HG02852 (cell line): ENCODE measurements around the gene DRGX.

ENCODE experiments used
- ATAC-seq: cut with Tn5 transposase; IDR thresholded peaks from one replicate; pipeline ENCODE4 v1.9.1; 2021; ENCODE audit warnings: mild to moderate bottlenecking, moderate library complexity; ENCODE audit not compliant: unreplicated experiment

DRGX gene

DNA sequence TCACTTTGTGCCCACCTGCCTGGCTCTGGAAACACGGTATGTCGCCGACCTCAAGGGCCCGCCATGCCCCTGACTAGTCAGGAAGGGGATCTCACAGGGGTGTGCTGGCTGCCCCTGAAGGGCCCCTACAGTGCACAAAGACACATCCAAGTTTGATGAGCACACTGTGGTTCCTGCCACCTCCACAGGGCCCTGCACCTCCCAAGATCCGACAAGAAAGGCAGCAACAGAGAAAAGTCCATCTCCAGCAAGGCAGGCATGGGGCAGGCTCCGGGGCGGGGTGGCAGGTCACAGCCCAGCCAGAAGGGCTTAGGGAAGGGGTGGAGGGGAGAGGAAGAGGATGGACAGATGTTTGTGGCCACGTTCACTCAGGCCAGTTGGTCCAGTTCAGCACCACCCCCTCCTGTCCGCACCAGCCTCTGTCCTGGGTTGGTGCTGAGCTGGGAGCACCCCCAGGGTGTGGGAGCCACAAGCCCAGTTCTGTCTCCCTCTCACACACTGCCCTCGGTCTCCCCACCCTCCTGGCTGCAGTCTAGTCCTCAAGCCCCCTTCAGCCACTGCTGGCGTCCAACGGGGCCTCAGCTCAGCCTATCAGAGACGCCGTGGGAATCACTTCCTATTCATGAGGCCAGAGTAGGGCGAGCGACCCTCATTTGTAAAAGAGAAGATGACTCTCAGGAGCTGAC lies 11.5 kb downstream of the DRGX start:
- no peak for ATAC-seq

GRCh38 chr10:49383853-49384252 lies 12.0 kb downstream of the DRGX start:
- no peak for ATAC-seq

GRCh38 chr10:49382826-49383225 lies 13.1 kb downstream of the DRGX start:
- ATAC-seq, result no peak

DNA sequence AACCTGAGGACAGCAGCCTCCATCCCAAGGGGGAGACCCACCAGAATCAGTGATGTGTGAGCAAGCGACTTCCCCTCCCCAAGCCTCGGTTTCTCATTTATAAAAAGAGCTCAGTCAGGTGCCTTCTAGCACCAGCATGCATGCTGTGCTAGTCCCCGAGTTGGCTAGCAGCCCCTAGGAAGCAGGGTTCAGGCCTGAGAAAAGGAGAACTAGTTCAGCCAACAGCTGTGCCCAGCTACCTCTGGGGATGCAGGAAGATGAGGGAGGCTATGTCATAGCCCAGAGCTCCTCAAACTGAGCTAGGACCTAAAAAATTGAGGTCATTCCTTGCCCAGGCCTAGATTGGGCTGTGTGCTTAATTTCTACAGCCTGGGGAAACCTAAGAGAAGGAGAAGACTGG lies 13.7 kb downstream of the DRGX start:
- no peak for ATAC-seq

DNA sequence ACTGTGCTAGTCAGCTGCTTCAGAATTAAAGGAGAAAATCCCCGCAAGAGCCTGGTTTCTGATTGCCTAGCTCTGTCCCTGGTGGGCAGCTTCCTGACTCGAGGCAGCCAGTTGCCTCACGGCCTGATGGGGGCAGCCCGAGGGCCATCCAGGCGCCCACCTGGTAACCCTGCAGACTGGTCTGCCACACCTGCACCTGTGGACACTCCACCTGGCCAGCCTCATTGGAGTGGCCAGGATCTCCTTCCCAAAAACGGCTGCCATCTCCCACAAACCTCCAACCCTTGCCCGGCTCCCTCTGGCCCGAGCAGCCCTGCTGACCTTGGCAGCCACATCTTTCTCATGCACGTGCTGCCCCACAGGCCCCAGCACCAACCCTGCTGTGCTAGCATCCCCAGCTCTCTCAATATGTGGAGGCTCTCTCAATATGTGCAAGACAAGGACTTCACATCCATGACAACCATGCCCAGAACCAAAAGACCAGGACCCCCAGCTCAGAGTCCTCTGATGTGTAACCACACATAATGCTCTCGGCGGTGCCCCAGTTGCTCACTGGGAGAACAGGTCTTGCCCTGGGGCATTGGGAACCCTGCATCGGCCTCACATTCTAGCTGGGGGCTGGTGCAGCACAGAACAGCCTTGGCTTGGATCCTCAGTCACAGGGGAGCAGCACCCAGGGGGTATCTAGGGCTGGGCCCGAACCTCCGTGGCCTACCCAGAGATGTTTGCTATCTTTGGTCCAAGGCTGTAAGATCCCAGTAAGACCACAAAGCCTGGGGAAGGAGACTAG lies 14.6 kb downstream of the DRGX start:
- ATAC-seq, result no peak

DNA sequence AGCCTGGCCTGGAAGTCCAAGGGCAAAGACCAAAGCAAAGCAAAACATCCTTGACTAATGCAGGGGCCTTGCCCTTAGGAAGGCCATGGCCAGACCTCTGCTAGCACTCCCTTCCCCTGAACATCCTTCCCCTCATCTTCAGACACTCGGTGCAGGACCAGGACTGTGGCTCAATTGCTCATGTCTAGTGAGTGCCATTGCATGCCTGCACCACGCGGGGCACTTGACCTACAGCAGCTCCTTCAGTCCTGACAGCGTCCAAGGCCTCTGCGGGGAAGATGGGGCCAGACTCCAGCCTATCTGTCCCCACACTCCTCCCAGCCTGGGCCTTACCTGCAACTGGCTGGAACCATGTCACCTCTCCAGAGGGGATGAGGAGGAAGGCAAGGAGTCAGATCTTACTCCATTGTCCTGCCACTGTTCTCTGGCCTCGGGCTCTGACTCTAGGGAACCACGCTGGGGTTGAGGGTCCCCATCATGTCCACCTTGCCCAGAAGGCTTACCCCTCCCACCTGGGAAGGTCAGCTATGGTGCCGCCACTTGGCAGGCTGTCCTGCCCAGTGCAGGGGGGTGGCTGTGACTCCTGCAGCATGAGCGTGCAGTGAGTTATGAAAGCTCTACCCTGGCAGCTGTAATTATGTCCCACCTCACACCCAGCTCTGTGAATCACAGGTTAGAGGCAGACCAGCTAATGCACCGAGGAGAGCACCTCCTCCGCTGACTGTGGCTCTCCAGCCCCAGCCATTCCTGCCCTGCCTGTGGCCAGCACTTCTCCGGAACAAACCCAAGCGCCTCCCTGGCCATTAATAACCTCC lies 16.1 kb downstream of the DRGX start:
- ATAC-seq, result no peak

DNA sequence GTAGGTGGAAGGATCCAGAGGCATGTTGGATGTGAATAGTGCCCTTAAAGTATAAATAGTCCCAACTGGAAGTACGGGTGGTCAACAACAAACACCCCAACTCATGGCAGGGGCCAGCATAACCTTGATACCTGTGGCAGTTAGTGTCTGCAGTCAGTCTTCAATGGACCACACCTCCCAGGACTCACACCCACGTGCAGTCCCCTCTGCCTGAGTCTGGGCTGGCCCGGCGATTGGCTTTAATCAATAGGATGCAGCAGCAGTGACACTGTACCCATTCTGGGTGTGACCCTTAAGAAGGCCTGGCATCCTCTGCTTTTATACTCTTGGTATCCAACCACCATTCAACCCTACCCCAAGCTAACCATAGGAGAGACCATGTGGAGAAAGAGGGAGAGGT lies 18.6 kb downstream of the DRGX start:
- no peak for ATAC-seq

DNA sequence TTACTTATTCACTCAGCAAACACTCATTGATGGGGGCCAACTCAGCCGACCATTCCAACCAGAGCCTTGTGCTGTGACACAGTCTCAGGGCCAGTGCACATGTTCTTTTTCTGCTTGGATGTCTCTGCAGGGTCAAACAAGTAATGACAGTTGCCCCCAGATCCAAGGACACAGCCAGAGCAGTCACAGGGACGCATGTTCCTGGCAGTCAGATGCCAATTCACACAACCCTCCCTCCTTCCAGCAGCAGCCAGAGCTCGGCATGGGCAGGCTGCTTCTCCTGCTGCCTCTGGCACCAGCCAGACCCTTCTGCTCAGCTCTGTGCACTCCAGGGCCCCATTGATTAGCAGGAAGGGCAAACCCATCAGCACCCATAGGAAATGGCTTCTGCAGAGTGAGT lies 20.3 kb downstream of the DRGX start:
- ATAC-seq, result no peak

GRCh38 chr10:49374740-49375139 lies 21.1 kb downstream of the DRGX start:
- no peak for ATAC-seq

DNA sequence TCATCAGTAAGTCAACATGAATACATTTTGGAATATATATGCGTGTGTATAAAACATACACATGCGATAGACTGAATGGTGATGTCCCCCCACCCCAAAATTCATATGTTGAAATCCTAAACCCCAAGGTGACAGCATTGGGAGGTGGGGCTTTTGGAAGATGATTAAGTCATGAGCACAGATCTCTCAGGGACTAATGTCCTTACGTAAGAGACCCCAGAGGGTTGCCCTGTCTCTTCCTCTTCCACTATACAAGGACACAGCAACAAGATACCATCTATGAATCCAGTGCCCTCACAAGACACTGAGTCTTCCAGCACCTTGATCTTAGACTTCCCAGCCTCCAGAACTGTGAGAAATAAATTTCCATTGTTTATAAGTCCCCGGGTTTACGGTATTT lies 22.5 kb downstream of the DRGX start:
- no peak for ATAC-seq

- ATAC-seq, result no peak
Observed at GRCh38 chr10:49371967-49372366, 23.9 kb downstream of the DRGX start.

GRCh38 chr10:49370326-49371100 lies 25.4 kb downstream of the DRGX start:
- no peak for ATAC-seq

GRCh38 chr10:49369216-49370162 lies 26.4 kb downstream of the DRGX start:
- no peak for ATAC-seq

GRCh38 chr10:49368256-49368655 lies 27.6 kb downstream of the DRGX start:
- no peak for ATAC-seq

DNA sequence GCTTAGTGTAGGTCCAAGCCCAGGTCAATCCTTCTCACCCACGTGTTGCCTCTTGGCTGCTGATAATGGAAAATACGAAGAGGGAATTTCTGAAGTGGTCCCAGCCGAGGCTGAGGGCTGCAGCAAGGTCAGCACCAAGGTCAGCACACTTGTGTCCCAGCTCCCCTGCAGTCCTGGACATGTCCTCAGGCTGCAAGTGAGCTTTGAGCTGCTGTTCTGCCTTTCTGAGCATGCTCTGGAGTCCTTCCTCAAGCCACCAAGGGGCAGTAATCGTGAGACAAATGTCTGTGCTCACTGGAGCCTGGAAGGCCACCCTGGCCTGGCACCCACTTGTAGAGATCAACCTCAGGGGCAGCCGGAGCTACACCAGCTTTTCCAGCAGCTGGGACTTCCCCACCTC lies 28.3 kb downstream of the DRGX start:
- no peak for ATAC-seq

DNA sequence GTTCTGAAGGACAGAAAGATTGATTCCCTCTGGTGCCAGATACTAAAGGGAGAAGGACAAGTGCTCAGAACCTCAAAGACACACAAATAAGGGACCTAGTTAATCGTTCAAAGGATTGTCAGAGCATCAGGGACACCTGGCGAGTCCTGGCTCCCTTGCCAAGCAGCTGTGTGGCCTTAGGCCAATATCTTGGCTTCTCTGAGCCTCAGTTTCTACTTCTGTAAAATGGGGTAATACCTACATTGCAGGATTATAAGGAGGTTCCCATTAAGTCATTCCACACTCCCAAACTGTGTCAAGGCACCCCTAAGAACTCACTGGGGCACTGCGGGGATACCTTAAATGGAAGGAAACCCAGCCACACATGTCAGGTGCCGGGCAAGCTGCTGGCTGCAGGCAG lies 29.4 kb downstream of the DRGX start:
- no peak for ATAC-seq

DNA sequence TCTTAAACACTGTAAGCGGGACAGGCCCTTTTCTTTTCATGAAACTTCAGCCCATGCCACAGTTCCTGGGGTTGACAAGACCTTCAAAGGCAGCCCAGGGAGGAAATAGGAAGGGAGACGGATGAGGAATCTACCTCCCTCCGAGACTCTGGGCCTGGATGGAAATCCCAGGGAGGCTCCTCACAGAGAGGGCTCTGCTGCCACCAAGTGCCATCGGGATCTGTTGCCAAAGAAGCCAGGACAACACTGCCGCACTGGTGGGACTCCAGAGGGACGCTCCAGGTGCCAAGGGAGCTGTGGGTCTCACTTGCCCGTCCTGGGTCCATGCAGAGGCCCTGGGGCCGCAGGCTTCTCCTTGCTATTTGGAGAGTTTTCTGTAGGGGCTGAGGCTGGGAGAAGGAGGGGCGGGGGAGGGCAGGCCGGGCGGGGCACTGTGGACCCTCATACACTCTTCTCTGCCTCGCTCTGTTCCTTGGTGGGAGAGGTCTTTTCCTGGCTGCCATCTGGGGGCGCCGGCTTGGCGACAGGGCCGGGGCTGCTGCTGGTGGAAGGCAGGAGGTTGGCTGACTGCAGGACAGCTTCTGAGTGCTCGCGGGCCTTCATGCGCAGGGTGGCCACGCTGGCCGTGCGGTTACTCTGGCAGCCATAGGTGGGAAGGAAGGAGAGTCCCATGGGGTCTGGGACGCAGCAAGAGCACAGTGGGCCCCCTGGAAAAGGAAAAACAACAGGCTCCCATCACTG lies 30.0 kb downstream of the DRGX start:
- no peak for ATAC-seq

- ATAC-seq, result no peak
Observed at GRCh38 chr10:49365275-49365674, 30.6 kb downstream of the DRGX start.

GRCh38 chr10:49364747-49365146 lies 31.1 kb downstream of the DRGX start:
- no peak for ATAC-seq
